A673 (cell line): ENCODE measurements around the gene TMEM45A.

Experiments
- CTCF ChIP-seq: fragments of 300-800, 200-600 bp; sonication (generic); conservative IDR thresholded peaks from 2 replicates; pipeline ENCODE4 v1.5.1; 2017; ENCODE audit warnings: low read depth, mild to moderate bottlenecking, antibody characterized with exemption, low read length, moderate library complexity, mixed read lengths
- EZH2 ChIP-seq: fragments of 200-600 bp; sonication (generic); IDR thresholded peaks from 2 replicates; pipeline ENCODE4 v1.6.1; 2017; ENCODE audit warnings: borderline replicate concordance, low read depth, mild to moderate bottlenecking, mixed read lengths, antibody characterized with exemption, low read length; ENCODE audit not compliant: poor library complexity, severe bottlenecking

GRCh38 chr3:100605358-100605757 lies 112.9 kb downstream of the TMEM45A start:
- TF ChIP-seq CTCF (no peak), EZH2 (no peak)
